ENCODE results near the gene B3GALT6.

B3GALT6 gene

GRCh38 chr1:1235016-1235744, 3.1 kb downstream of the B3GALT6 start:
- Histone ChIP-seq H3K4me3 (replicated peaks; ENCODE audit: low read depth, low read length) (no peak overlapping the region), H3K36me3 (ENCODE audit: control insufficient read depth, insufficient read depth, low read length) (no peaks in the 10 kb centered on the region; the same call in 1 of the 2 replicates), H3K27me3 (replicated peaks; ENCODE audit: control insufficient read depth, insufficient read depth, low read length) (no peaks in the 10 kb centered on the region; the same call in 1 of the 2 replicates)
- TF ChIP-seq CTCF (IDR thresholded peaks at IDR 0.05; ENCODE audit: insufficient read depth, low read length, poor library complexity, severe bottlenecking): no peak
- DNase-seq (ENCODE audit: extremely low read depth, insufficient read length): no peak

DNA sequence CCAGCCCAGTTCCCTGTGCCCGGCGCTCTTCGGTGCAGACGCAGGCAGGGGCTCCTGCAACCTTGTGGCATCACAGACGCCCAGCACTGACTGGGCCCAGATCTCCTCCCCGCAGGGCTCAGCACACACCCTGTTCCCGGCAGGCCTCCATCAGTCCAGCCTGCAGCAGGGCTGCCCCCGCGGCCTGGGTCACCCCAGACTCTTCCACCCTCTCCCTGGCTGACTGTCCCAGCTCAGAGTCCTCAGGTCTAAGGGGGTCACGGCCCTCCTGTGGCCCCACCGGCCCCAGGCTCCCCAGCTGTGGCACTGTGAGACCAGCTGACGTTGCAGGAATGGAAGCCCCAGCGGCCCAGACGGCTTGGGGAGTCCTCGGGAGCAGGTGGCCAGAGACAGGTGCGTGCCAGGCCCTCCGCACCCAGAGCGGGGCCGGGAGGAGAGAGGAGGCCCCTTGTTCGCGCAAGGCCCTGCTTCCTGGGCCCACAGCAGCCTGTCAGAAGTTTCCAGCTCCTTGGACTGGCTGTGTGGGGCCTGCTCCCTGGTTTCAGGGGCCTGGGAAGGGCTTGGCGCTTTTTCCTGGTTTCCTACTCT, 4.2 kb downstream of the B3GALT6 start:
- no peak for TF ChIP-seq CTCF (IDR thresholded peaks at IDR 0.05; ENCODE audit: insufficient read depth, low read length, poor library complexity, severe bottlenecking)

DNA sequence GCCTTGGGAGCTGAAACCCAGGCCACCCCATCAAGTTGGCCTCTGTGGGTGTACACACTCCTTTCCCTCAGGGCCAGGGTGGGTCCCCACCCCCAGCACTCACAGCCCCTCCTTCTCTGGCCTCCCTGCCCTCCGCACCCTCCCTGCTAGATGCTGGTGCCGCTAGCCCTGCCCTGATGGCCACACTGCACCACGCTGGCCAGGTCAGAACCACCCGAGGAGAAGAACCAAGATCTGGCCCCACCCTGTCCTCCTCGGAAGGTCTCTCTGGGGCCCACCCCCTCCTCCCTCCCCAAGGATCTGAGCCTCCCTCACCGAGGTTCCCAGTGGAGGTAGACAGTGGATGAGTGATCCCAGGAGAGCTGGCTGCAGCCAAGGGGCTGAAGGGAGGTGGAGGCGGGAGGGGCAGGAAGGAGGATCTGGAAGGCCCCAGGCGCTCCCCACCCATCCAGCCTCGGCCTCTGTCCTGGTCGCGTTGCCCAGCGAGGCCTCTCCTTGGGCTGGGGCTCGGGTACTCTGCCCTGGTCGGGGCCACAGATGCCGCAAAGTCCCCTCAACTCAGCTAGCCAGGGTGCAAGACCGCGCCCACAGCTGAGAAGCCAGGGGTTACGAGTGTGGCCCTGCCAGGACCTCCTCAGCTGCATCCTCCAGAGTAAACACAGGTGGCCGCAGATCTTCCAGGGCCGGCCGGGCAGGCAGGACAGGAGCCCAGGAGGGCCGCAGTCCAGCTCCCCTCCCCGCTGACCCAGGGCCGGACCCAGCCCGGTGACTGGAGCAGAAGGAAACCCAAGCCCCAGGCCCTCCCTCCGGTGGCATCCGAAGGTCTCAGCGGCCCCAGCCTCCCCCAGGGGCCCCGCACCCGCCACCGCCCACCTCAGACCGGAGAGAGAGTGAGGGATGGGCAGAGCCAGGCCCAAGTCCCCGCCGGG, 5.2 kb downstream of the B3GALT6 start:
- Histone ChIP-seq H3K27me3 (replicated peaks; ENCODE audit: control insufficient read depth, insufficient read depth, low read length) (no peaks in the 10 kb centered on the region; the same call in 1 of the 2 replicates), H3K4me3 (replicated peaks; ENCODE audit: low read depth, low read length) (no peak overlapping the region), H3K36me3 (ENCODE audit: control insufficient read depth, insufficient read depth, low read length) (no peaks in the 10 kb centered on the region; the same call in 1 of the 2 replicates)
- no peak for DNase-seq (ENCODE audit: extremely low read depth, insufficient read length)
- no peak for TF ChIP-seq CTCF (IDR thresholded peaks at IDR 0.05; ENCODE audit: insufficient read depth, low read length, poor library complexity, severe bottlenecking)

More for the DNA sequence above, 4.2 kb downstream of the B3GALT6 start:
- H3K4me3 ChIP-seq (replicated peaks; ENCODE audit: low read depth, low read length): no peak overlapping the region
- no peaks in the 10 kb centered on the region; the same call in 1 of the 2 replicates for H3K27me3 ChIP-seq (replicated peaks; ENCODE audit: control insufficient read depth, insufficient read depth, low read length)
- no peak for DNase-seq (ENCODE audit: extremely low read depth, insufficient read length)
- no peaks in the 10 kb centered on the region; the same call in 1 of the 2 replicates for H3K36me3 ChIP-seq (ENCODE audit: control insufficient read depth, insufficient read depth, low read length)

GRCh38 chr1:1237874-1238701, 6.1 kb downstream of the B3GALT6 start:
- no peak for TF ChIP-seq CTCF (IDR thresholded peaks at IDR 0.05; ENCODE audit: insufficient read depth, low read length, poor library complexity, severe bottlenecking)
- DNase-seq (ENCODE audit: extremely low read depth, insufficient read length): no peak
- Histone ChIP-seq H3K27me3 (replicated peaks; ENCODE audit: control insufficient read depth, insufficient read depth, low read length) (no peaks in the 10 kb centered on the region; the same call in 1 of the 2 replicates), H3K36me3 (ENCODE audit: control insufficient read depth, insufficient read depth, low read length) (no peaks in the 10 kb centered on the region; the same call in 1 of the 2 replicates), H3K4me3 (replicated peaks; ENCODE audit: low read depth, low read length) (no peak overlapping the region)

- DNase-seq (ENCODE audit: extremely low read depth, insufficient read length): no peak
- Histone ChIP-seq H3K36me3 (ENCODE audit: control insufficient read depth, insufficient read depth, low read length) (no peaks in the 10 kb centered on the region), H3K27me3 (replicated peaks; ENCODE audit: control insufficient read depth, insufficient read depth, low read length) (no peaks in the 10 kb centered on the region; the same call in 1 of the 2 replicates), H3K4me3 (replicated peaks; ENCODE audit: low read depth, low read length) (no peak overlapping the region)
- TF ChIP-seq CTCF (IDR thresholded peaks at IDR 0.05; ENCODE audit: insufficient read depth, low read length, poor library complexity, severe bottlenecking): no peak
Observed at GRCh38 chr1:1238702-1239178, 6.7 kb downstream of the B3GALT6 start.

Measured in GM06990 (cell line).